ENCODE results near the gene SIRT5.

The SIRT5 gene

DNA sequence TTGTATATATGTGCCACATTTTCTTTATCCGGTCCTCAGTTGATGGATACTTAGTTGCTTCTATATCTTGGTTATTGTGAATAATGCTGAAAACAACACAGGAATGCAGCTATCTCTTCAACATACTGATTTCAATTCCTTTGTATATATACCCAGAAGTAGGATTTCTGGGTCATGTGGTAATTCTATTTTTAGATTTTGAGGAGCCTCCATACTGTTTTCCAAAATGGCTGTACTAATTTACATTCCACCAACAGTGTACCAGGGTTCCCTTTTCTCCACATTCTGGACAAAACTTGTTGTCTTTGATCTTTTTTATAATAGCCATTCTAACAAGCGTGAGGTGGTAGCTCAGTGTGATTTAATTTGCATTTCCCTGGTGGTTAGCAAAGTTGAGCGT is 1.6 kb downstream of the SIRT5 start:
- TF ChIP-seq, protein P1, sequence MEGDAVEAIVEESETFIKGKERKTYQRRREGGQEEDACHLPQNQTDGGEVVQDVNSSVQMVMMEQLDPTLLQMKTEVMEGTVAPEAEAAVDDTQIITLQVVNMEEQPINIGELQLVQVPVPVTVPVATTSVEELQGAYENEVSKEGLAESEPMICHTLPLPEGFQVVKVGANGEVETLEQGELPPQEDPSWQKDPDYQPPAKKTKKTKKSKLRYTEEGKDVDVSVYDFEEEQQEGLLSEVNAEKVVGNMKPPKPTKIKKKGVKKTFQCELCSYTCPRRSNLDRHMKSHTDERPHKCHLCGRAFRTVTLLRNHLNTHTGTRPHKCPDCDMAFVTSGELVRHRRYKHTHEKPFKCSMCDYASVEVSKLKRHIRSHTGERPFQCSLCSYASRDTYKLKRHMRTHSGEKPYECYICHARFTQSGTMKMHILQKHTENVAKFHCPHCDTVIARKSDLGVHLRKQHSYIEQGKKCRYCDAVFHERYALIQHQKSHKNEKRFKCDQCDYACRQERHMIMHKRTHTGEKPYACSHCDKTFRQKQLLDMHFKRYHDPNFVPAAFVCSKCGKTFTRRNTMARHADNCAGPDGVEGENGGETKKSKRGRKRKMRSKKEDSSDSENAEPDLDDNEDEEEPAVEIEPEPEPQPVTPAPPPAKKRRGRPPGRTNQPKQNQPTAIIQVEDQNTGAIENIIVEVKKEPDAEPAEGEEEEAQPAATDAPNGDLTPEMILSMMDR (IDR thresholded peaks at IDR 0.05): no peak
- Histone ChIP-seq H3K27me3 (no peaks in the 10 kb centered on the region), H3K9me3 (no peaks in the 10 kb centered on the region), H3K27ac (peak overlapping the region in 1 of 2 donors; percentile 95), H3K36me3 (peaks cover 0 to 14% (median 10%) of the 10 kb centered on the region in 3 donors), H3K4me3 (no peak overlapping the region), H3K4me1 (peaks cover 0 to 9% (median 6%) of the 10 kb centered on the region in 4 donors)
- no peak for DNase-seq
- intact Hi-C loops (cut with DNase I; ENCODE audit: low total_unique reads): loop anchor here (5.0 to 10.0 kb wide), 2 partner anchors 41 to 241 kb away; partner anchors contain the start of gene NOL7

GRCh38 chr6:13577926-13578325 is 3.5 kb downstream of the SIRT5 start:
- no peak overlapping the region for H3K4me3 ChIP-seq
- no peak for DNase-seq
- intact Hi-C loops (cut with DNase I; ENCODE audit: low total_unique reads): loop anchor here (5.0 to 10.0 kb wide), 2 partner anchors 39 to 243 kb away; partner anchors contain the start of gene NOL7
- peaks cover 0 to 9% (median 5%) of the 10 kb centered on the region in 4 donors for H3K4me1 ChIP-seq
- H3K36me3 ChIP-seq: peaks cover 0 to 20% (median 14%) of the 10 kb centered on the region in 3 donors
- H3K27ac ChIP-seq: no peak overlapping the region
- H3K9me3 ChIP-seq: no peaks in the 10 kb centered on the region
- TF ChIP-seq, protein P1 (IDR thresholded peaks at IDR 0.05): no peak
- H3K27me3 ChIP-seq: no peaks in the 10 kb centered on the region

DNA sequence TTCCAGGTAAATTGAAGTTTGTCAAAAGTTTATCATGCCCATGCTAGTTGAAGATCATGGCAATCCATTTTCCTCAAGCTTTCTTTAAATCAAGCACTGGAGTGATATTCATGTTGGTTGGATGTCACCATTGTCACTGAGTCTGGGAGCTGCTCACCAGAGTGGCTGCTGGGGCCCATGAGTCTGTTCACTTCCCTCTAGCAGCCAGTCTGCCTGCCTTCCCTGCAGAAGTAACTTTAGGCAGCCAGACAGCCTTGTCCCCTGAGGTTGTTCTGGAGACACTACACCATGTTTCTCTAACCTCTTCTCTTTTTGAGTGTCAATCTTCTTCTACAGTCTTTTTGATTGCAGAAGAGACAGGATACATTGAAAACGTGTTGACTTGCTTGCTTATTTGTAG is 5.5 kb downstream of the SIRT5 start:
- intact Hi-C loops (cut with DNase I; ENCODE audit: low total_unique reads): loop anchor here (5.0 to 10.0 kb wide), 2 partner anchors 37 to 245 kb away; partner anchors contain the start of gene NOL7
- Histone ChIP-seq H3K36me3 (peaks cover 10 to 29% (median 24%) of the 10 kb centered on the region in 3 donors), H3K4me1 (peaks cover 0 to 4% (median 0%) of the 10 kb centered on the region in 4 donors), H3K4me3 (no peak overlapping the region), H3K27me3 (no peaks in the 10 kb centered on the region), H3K9me3 (no peaks in the 10 kb centered on the region), H3K27ac (no peak overlapping the region)
- DNase-seq: no peak
- TF ChIP-seq, protein P1 (IDR thresholded peaks at IDR 0.05): no peak

GRCh38 chr6:13581700-13582229 is 7.4 kb downstream of the SIRT5 start:
- no peak overlapping the region for H3K4me3 ChIP-seq
- intact Hi-C loops (cut with DNase I; ENCODE audit: low total_unique reads): no loop called here
- H3K36me3 ChIP-seq: peaks cover 13 to 39% (median 34%) of the 10 kb centered on the region in 3 donors
- H3K27me3 ChIP-seq: no peaks in the 10 kb centered on the region
- H3K9me3 ChIP-seq: no peaks in the 10 kb centered on the region
- DNase-seq: no peak
- H3K4me1 ChIP-seq: no peaks in the 10 kb centered on the region
- TF ChIP-seq, protein P1 (IDR thresholded peaks at IDR 0.05): no peak
- no peak overlapping the region for H3K27ac ChIP-seq

- no peak for DNase-seq
- TF ChIP-seq, protein P1 (IDR thresholded peaks at IDR 0.05): no peak
- H3K4me3 ChIP-seq: no peak overlapping the region
- H3K27me3 ChIP-seq: no peaks in the 10 kb centered on the region
- no peaks in the 10 kb centered on the region for H3K9me3 ChIP-seq
- H3K4me1 ChIP-seq: no peaks in the 10 kb centered on the region
- peaks cover 31 to 62% (median 51%) of the 10 kb centered on the region in 3 donors for H3K36me3 ChIP-seq
- no peak overlapping the region for H3K27ac ChIP-seq
- intact Hi-C loops (cut with DNase I; ENCODE audit: low total_unique reads): no loop called here
These were observed 12.5 kb downstream of the SIRT5 start for GRCh38 chr6:13586603-13587542.

Measured in tibial artery (tissue), 4 donors.